Liver (tissue), 9 donors: ENCODE results near the gene LRCH3. TPM values are rescaled to one million over a fixed set of nuclear protein-coding genes. Genes with fewer than 3 reads are reported as not detected.

Experiments
- DNase-seq: peaks from one replicate; pipeline ENCODE4 v3.0.0-alpha.2; 2017; ENCODE audit warnings: low spot score
- H3K27ac ChIP-seq, 2 donors: one replicate each; pipeline ENCODE4 v1.7.0; 2013; ENCODE audit warnings: inconsistent platforms in 2 of 2, low read length in 2 of 2, control low read depth in 1 of 2, low read depth in 1 of 2, mild to moderate bottlenecking in 1 of 2
- H3K27me3 ChIP-seq, 4 donors: one replicate each; pipeline versions ENCODE4 v1.6.1 to v1.7.0; 2013; ENCODE audit warnings: low read length in 3 of 4, inconsistent platforms in 1 of 4, mild to moderate bottlenecking in 1 of 4, moderate library complexity in 1 of 4; ENCODE audit not compliant: control insufficient read depth in 4 of 4, insufficient read depth in 4 of 4
- H3K36me3 ChIP-seq, 4 donors: one replicate each; pipeline versions ENCODE4 v1.6.1 to v1.7.0; 2013; ENCODE audit warnings: low read length in 3 of 4, mild to moderate bottlenecking in 3 of 4, low read depth in 1 of 4, moderate library complexity in 1 of 4; ENCODE audit not compliant: control insufficient read depth in 4 of 4, insufficient read depth in 3 of 4
- H3K4me1 ChIP-seq, 4 donors: one replicate each; pipeline versions ENCODE4 v1.6.1 to v1.7.0; 2013; ENCODE audit warnings: low read length in 3 of 4, mild to moderate bottlenecking in 3 of 4, moderate library complexity in 1 of 4; ENCODE audit not compliant: control insufficient read depth in 4 of 4, insufficient read depth in 4 of 4
- H3K4me3 ChIP-seq, 3 donors: one replicate each; pipeline versions ENCODE4 v1.6.1 to v1.7.0; 2013; ENCODE audit warnings: low read length in 3 of 3, control low read depth in 1 of 3, low read depth in 1 of 3, mild to moderate bottlenecking in 1 of 3
- H3K9ac ChIP-seq, 2 donors: one replicate each; pipeline ENCODE4 v1.7.0; 2013; ENCODE audit warnings: low read length in 2 of 2, mild to moderate bottlenecking in 2 of 2, moderate library complexity in 2 of 2, control low read depth in 1 of 2, low read depth in 1 of 2
- H3K9me3 ChIP-seq, 4 donors: one replicate each; pipeline versions ENCODE4 v1.6.1 to v1.7.0; 2013; ENCODE audit warnings: low read length in 3 of 4; ENCODE audit not compliant: control insufficient read depth in 4 of 4
- ATF3 ChIP-seq: IDR thresholded peaks from 2 replicates; pipeline ENCODE4 v1.6.1; 2016; ENCODE audit warnings: antibody characterized with exemption
- CTCF ChIP-seq: fragments of 150-350 bp; IDR thresholded peaks from 2 replicates; pipeline ENCODE4 v1.5.1; 2017; ENCODE audit warnings: improper control_type of control experiment, low read depth, low read length; ENCODE audit not compliant: missing input control
- EGR1 ChIP-seq, 2 donors: IDR thresholded peaks; 2 replicates each; pipeline ENCODE4 v1.6.1; 2016 to 2018; ENCODE audit warnings: antibody characterized with exemption in 2 of 2, low read depth in 2 of 2
- FOXA1 ChIP-seq: IDR thresholded peaks from 2 replicates; pipeline ENCODE4 v1.6.1; 2016; ENCODE audit warnings: antibody characterized with exemption
- FOXA2 ChIP-seq: IDR thresholded peaks from 2 replicates; pipeline ENCODE4 v1.6.1; 2016; ENCODE audit warnings: antibody characterized with exemption
- GABPA ChIP-seq, 2 donors: IDR thresholded peaks in 1 of 2; conservative IDR thresholded peaks in 1 of 2; 2 replicates each; pipeline ENCODE4 v1.6.1; 2016; ENCODE audit warnings: antibody characterized with exemption in 2 of 2, mild to moderate bottlenecking in 1 of 2, moderate library complexity in 1 of 2
- HNF4A ChIP-seq, 2 donors: conservative IDR thresholded peaks; 2 replicates each; pipeline ENCODE4 v1.6.1; 2016; ENCODE audit warnings: antibody characterized with exemption in 2 of 2, mild to moderate bottlenecking in 2 of 2
- HNF4G ChIP-seq: IDR thresholded peaks from 2 replicates; pipeline ENCODE4 v1.6.1; 2016; ENCODE audit warnings: antibody characterized with exemption
- JUND ChIP-seq, 2 donors: IDR thresholded peaks; 2 replicates each; pipeline ENCODE4 v1.6.1; 2016; ENCODE audit warnings: antibody characterized with exemption in 2 of 2
- MAX ChIP-seq: IDR thresholded peaks from 2 replicates; pipeline ENCODE4 v1.6.1; 2016; ENCODE audit warnings: antibody characterized with exemption
- NR2F2 ChIP-seq: IDR thresholded peaks from 2 replicates; pipeline ENCODE4 v1.6.1; 2016; ENCODE audit warnings: antibody characterized with exemption
- RAD21 ChIP-seq, 2 donors: IDR thresholded peaks; 2 replicates each; pipeline ENCODE4 v1.6.1; 2016; ENCODE audit warnings: antibody characterized with exemption in 2 of 2, mild to moderate bottlenecking in 2 of 2
- REST ChIP-seq: IDR thresholded peaks from 2 replicates; pipeline ENCODE4 v1.6.1; 2016; ENCODE audit warnings: antibody characterized with exemption, mild to moderate bottlenecking
- RXRA ChIP-seq, 2 donors: IDR thresholded peaks; 2 replicates each; pipeline ENCODE4 v1.6.1; 2017 to 2018; ENCODE audit warnings: antibody characterized with exemption in 2 of 2, mild to moderate bottlenecking in 1 of 2
- YY1 ChIP-seq: IDR thresholded peaks from 2 replicates; pipeline ENCODE4 v1.6.1; 2016; ENCODE audit warnings: antibody characterized with exemption, mild to moderate bottlenecking
- ZBTB33 ChIP-seq: IDR thresholded peaks from 2 replicates; pipeline ENCODE4 v1.6.1; 2016; ENCODE audit warnings: antibody characterized with exemption
- WGBS: extraction: QIAGEN DNeasy Blood & Tissue Kit; methylation state at CpG from one replicate; pipeline ENCODE4 v1.1.7; 2013; 5-methylcytosine and 5-hydroxymethylcytosine counted together
- polyA plus RNA-seq, 2 donors: library from polyadenylated mRNA; stranded (reverse) in 1 of 2; unstranded in 1 of 2; fragments of 200-250 nt in 1 of 2; fragments of >200 nt in 1 of 2; fragmentation: Nextera tagmentation in 1 of 2; extraction: Ambion mirVana in 1 of 2; gene quantifications; one replicate each; pipeline versions ENCODE4 v1.2.1 to v1.2.3, GENCODE V29; 2013 to 2015
- total RNA-seq, 2 donors: library from RNA; depleted of rRNA; stranded (reverse); fragments of >200 nt; gene quantifications; one replicate each; pipeline ENCODE4 v1.2.3, GENCODE V29; 2014
- donor health status: healthy.
- donor health status: healthy.
- donor health status: healthy.
- donor health status: healthy.
- donor health status: healthy.

LRCH3 gene
- total and polyA plus RNA-seq, 4 donors: 6.2 to 67.2 (median 19.7) TPM

- 87% methylated on average over 7 of the region's 7 CpGs for WGBS
- no peak overlapping the region for H3K4me3 ChIP-seq
- no peaks in the 10 kb centered on the region for H3K9me3 ChIP-seq
- no peaks in the 10 kb centered on the region for H3K27me3 ChIP-seq
- H3K27ac ChIP-seq: no peak overlapping the region
- no peak for DNase-seq
- H3K36me3 ChIP-seq: peaks cover 2 to 25% (median 14%) of the 10 kb centered on the region in 4 donors
- H3K4me1 ChIP-seq: no peaks in the 10 kb centered on the region
- TF ChIP-seq CTCF: no peak
- no peak for TF ChIP-seq JUND (IDR thresholded peaks at IDR 0.05)
- no peak for TF ChIP-seq RAD21 (IDR thresholded peaks at IDR 0.05)
- no peak for TF ChIP-seq YY1
- TF ChIP-seq ATF3: no peak
- TF ChIP-seq HNF4G: no peak
- no peak for TF ChIP-seq FOXA2
- no peak for TF ChIP-seq ZBTB33
- no peak for TF ChIP-seq GABPA (IDR thresholded peaks at IDR 0.05 in 1 of 2, conservative IDR thresholded peaks at IDR 0.05 in 1 of 2)
- no peak for TF ChIP-seq HNF4A (conservative IDR thresholded peaks at IDR 0.05)
- TF ChIP-seq EGR1 (IDR thresholded peaks at IDR 0.05; ENCODE audit: low read depth in 2 of 2): no peak
- TF ChIP-seq MAX: no peak
- no peak for TF ChIP-seq FOXA1
- no peak for TF ChIP-seq REST
- H3K9ac ChIP-seq: no peak overlapping the region
These were observed 90.9 kb downstream of the LRCH3 start for GRCh38 chr3:197881970-197882338.

- WGBS: 27% methylated on average over 2 of the region's 2 CpGs
- Histone ChIP-seq H3K4me1 (no peaks in the 10 kb centered on the region), H3K27me3 (no peaks in the 10 kb centered on the region), H3K9me3 (no peaks in the 10 kb centered on the region), H3K36me3 (peaks cover 2 to 25% (median 14%) of the 10 kb centered on the region in 4 donors), H3K9ac (no peak overlapping the region), H3K4me3 (no peak overlapping the region), H3K27ac (no peak overlapping the region)
- TF ChIP-seq GABPA (IDR thresholded peaks at IDR 0.05 in 1 of 2, conservative IDR thresholded peaks at IDR 0.05 in 1 of 2): no peak
- no peak for TF ChIP-seq RXRA (IDR thresholded peaks at IDR 0.05)
- TF ChIP-seq RAD21 (IDR thresholded peaks at IDR 0.05): no peak
- TF ChIP-seq EGR1 (IDR thresholded peaks at IDR 0.05; ENCODE audit: low read depth in 2 of 2): no peak
- no peak for TF ChIP-seq NR2F2
- no peak for TF ChIP-seq JUND (IDR thresholded peaks at IDR 0.05)
- no peak for TF ChIP-seq HNF4A (conservative IDR thresholded peaks at IDR 0.05)
- TF ChIP-seq CTCF: no peak
- TF ChIP-seq FOXA1: no peak
- TF ChIP-seq REST: no peak
- no peak for TF ChIP-seq FOXA2
- DNase-seq: no peak
These were observed 91.5 kb downstream of the LRCH3 start for GRCh38 chr3:197882586-197882985.
